Endothelial cell of umbilical vein (primary cell): ENCODE data around the gene CHMP3. TPM values are rescaled to one million over a fixed set of nuclear protein-coding genes. Genes with fewer than 3 reads are reported as not detected.

Source experiments
- BruUV-seq: library from RNA; stranded (reverse); fragments of 400-500 nt; replicated peaks from 2 replicates; lab custom pipeline; 2021; lab: Mats Ljungman, UMichigan
- CTCF ChIA-PET: fragments of 300-600, 350-600 bp; sonication (Branson Sonifier 250); formaldehyde crosslinking; loops from one replicate; lab custom pipeline; 2021; ENCODE audit warnings: antibody characterized with exemption, inconsistent platforms; lab: Charles Lee
- POLR2A ChIA-PET: fragments of 300-600, 350-600 bp; sonication (Branson Sonifier 250); formaldehyde crosslinking; loops from one replicate; lab custom pipeline; 2021; ENCODE audit warnings: antibody characterized with exemption, inconsistent platforms; lab: Charles Lee
- DNase-seq: peaks from one replicate; pipeline ENCODE4 v3.0.0-alpha.2; 2011; ENCODE audit warnings: low read depth, low spot score
- FAIRE-seq: peaks from 2 replicates; lab custom pipeline; 2011; peaks lifted over from hg19 to GRCh38; lab: Jason Lieb, UNC
- H2AFZ ChIP-seq: 2 replicates; pipeline ENCODE4 v1.6.0; 2012; ENCODE audit warnings: low read depth, low read length, control low read depth, inconsistent platforms
- H3K27ac ChIP-seq: 2 replicates; pipeline ENCODE4 v1.5.1; 2011; ENCODE audit warnings: low read depth, mild to moderate bottlenecking, control low read depth, low read length, moderate library complexity; ENCODE audit not compliant: insufficient read depth
- H3K27me3 ChIP-seq, 2 experiments: 2 replicates each; pipeline versions ENCODE4 v1.6.0 to v1.6.1; 2011; ENCODE audit warnings: low read length in 2 of 2, mixed read lengths in 1 of 2; ENCODE audit not compliant: control insufficient read depth in 2 of 2, insufficient read depth in 2 of 2
- H3K36me3 ChIP-seq, 2 experiments: 2 replicates in 1 of 2; 3 replicates in 1 of 2; pipeline ENCODE4 v1.5.1; 2011; ENCODE audit warnings: low read length in 2 of 2, mild to moderate bottlenecking in 1 of 2, moderate library complexity in 1 of 2; ENCODE audit not compliant: control insufficient read depth in 2 of 2, insufficient read depth in 2 of 2; ENCODE audit errors: extremely low read depth in 1 of 2
- H3K4me1 ChIP-seq: 3 replicates; pipeline ENCODE4 v1.5.1; 2011; ENCODE audit warnings: mild to moderate bottlenecking, low read length; ENCODE audit not compliant: control insufficient read depth, insufficient read depth; ENCODE audit errors: extremely low read depth
- H3K4me2 ChIP-seq: 2 replicates; pipeline ENCODE4 v1.6.1; 2011; ENCODE audit warnings: low read length, control low read depth, mixed read lengths; ENCODE audit not compliant: insufficient read depth
- H3K4me3 ChIP-seq, 3 experiments: fragments of 200-600 bp in 1 of 3; sonication (generic), shearing (Covaris generic) in 1 of 3; replicated peaks in 1 of 3; 2 replicates each; pipeline ENCODE4 v1.5.1; 2011 to 2016; ENCODE audit warnings: control low read depth in 3 of 3, low read length in 3 of 3, mild to moderate bottlenecking in 2 of 3, inconsistent platforms in 1 of 3, low read depth in 1 of 3, moderate library complexity in 1 of 3; ENCODE audit not compliant: insufficient read depth in 1 of 3
- H3K79me2 ChIP-seq: 2 replicates; pipeline ENCODE4 v1.6.0; 2012; ENCODE audit warnings: low read length, inconsistent platforms; ENCODE audit not compliant: control insufficient read depth, insufficient read depth
- H3K9ac ChIP-seq: replicated peaks from 2 replicates; pipeline ENCODE3; 2011; ENCODE audit warnings: low read length, control low read depth; ENCODE audit not compliant: insufficient read depth; ENCODE audit errors: extremely low read depth
- H3K9me1 ChIP-seq: replicated peaks from 3 replicates; pipeline ENCODE4 v1.6.0; 2011; ENCODE audit warnings: mild to moderate bottlenecking, low read length; ENCODE audit not compliant: control insufficient read depth, insufficient read depth; ENCODE audit errors: extremely low read depth
- H3K9me3 ChIP-seq: replicated peaks from 2 replicates; pipeline ENCODE4 v1.5.1; 2012; ENCODE audit warnings: low read length, inconsistent platforms; ENCODE audit not compliant: control insufficient read depth, insufficient read depth
- H4K20me1 ChIP-seq: replicated peaks from 2 replicates; pipeline ENCODE3; 2011; ENCODE audit warnings: mild to moderate bottlenecking, low read length; ENCODE audit not compliant: control insufficient read depth, insufficient read depth; ENCODE audit errors: extremely low read depth
- CTCF ChIP-seq, 2 donors: IDR thresholded peaks; 1 replicate in 1 of 2; 2 replicates in 1 of 2; pipeline ENCODE4 v1.5.1; 2011; ENCODE audit warnings: low read length in 2 of 2, mild to moderate bottlenecking in 2 of 2, moderate library complexity in 2 of 2, control low read depth in 1 of 2, inconsistent platforms in 1 of 2, low read depth in 1 of 2; ENCODE audit not compliant: insufficient read depth in 1 of 2; ENCODE audit errors: extremely low read depth in 1 of 2
- EZH2 ChIP-seq: IDR thresholded peaks from 2 replicates; pipeline ENCODE4 v1.6.1; 2012; ENCODE audit warnings: borderline replicate concordance, low read depth, mild to moderate bottlenecking, moderate library complexity, low read length, inconsistent platforms; ENCODE audit not compliant: severe bottlenecking
- FOS ChIP-seq: IDR thresholded peaks from 2 replicates; pipeline ENCODE4 v1.6.1; 2011; ENCODE audit warnings: mild to moderate bottlenecking, low read length, moderate library complexity, borderline replicate concordance; ENCODE audit not compliant: insufficient read depth
- GATA2 ChIP-seq: IDR thresholded peaks from 2 replicates; pipeline ENCODE4 v1.7.0; 2011; ENCODE audit warnings: low read depth, mild to moderate bottlenecking, moderate library complexity, mixed read lengths, low read length; ENCODE audit not compliant: insufficient read length, insufficient read depth
- JUN ChIP-seq: IDR thresholded peaks from 2 replicates; pipeline ENCODE4 v1.6.1; 2011; ENCODE audit warnings: borderline replicate concordance, low read depth; ENCODE audit not compliant: insufficient read length, insufficient read depth
- MAX ChIP-seq: IDR thresholded peaks from 2 replicates; pipeline ENCODE4 v1.6.1; 2011; ENCODE audit not compliant: insufficient read depth, insufficient read length
- MYC ChIP-seq: IDR thresholded peaks from one replicate; pipeline ENCODE4 v1.6.1; 2011; ENCODE audit warnings: mild to moderate bottlenecking, low read depth, low read length
- POLR2A ChIP-seq: IDR thresholded peaks from 2 replicates; pipeline ENCODE4 v1.6.1; 2012; ENCODE audit warnings: low read depth, mild to moderate bottlenecking, control low read depth, low read length
- dilution Hi-C: fragments of 300-500 bp; cut with MboI; formaldehyde crosslinking; loops from one replicate; pipeline ENCODE4 v1.15.0; 2019; ENCODE audit warnings: low sequenced_read_pairs; ENCODE audit not compliant: extremely low pct_ligation_motif_present
- intact Hi-C: fragments of 100-400 bp; cut with micrococcal nuclease; formaldehyde crosslinking; loops from one replicate; pipeline ENCODE4 v1.10.0; 2022
- polyA plus RNA-seq, 4 experiments: library from polyadenylated mRNA; depleted of rRNA in 3 of 4; stranded (reverse) in 3 of 4; unstranded in 1 of 4; fragments of >200 nt; gene quantifications; 2 replicates each; pipeline versions ENCODE4 v1.2.1 to v1.2.3, GENCODE V29; 2011 to 2012; ENCODE audit warnings: missing spikeins in 1 of 4
- total RNA-seq: library from RNA; stranded (reverse); gene quantifications from 2 replicates; pipeline ENCODE4 v1.2.3, GENCODE V29; 2021

CHMP3 gene
- total and polyA plus RNA-seq, 2 donors (not counting 3 experiments of a cell fraction or from before 2014, with no cell fraction given): 48.1 to 92.2 TPM

GRCh38 chr2:86543793-86544192 is 19.4 kb downstream of the CHMP3 start:
- FAIRE-seq (no peak), DNase-seq (peak; percentile 11)
- H3K9ac ChIP-seq: no peak overlapping the region
- no peak overlapping the region for H2AFZ ChIP-seq
- H3K27me3 ChIP-seq: no peaks in the 10 kb centered on the region
- dilution Hi-C loops: no loop called here
- no peaks in the 10 kb centered on the region for H4K20me1 ChIP-seq
- CTCF ChIA-PET: no interaction called here
- no peaks in the 10 kb centered on the region for H3K79me2 ChIP-seq
- no peak overlapping the region for H3K27ac ChIP-seq
- POLR2A ChIA-PET: no interaction called here
- H3K4me2 ChIP-seq: no peak overlapping the region
- no peaks in the 10 kb centered on the region for H3K9me1 ChIP-seq
- no peak overlapping the region for H3K4me3 ChIP-seq
- BruUV-seq: no TSS peak
- TF ChIP-seq GATA2 (no peak), JUN (no peak), POLR2A (no peak), CTCF (IDR thresholded peaks at IDR 0.05; ENCODE audit: extremely low read depth in 1 of 2, insufficient read depth in 1 of 2, low read depth in 1 of 2, low read length in 2 of 2) (no peak), EZH2 (no peak), MAX (no peak), FOS (no peak), MYC (no peak)
- H3K36me3 ChIP-seq: no peaks in the 10 kb centered on the region
- H3K4me1 ChIP-seq: no peaks in the 10 kb centered on the region
- H3K9me3 ChIP-seq: no peaks in the 10 kb centered on the region
- intact Hi-C loops: no loop called here
